Activated CD4-positive, alpha-beta T cell treated with anti-CD3 and anti-CD28 coated beads, Interleukin-2, amount 50 U/mL, for 4 hours (primary cell): ENCODE measurements around the gene GARNL3.

Source experiments
- DNase-seq, 2 experiments: peaks; one replicate each; pipeline ENCODE4 v3.0.0-alpha.2; 2020

GARNL3 gene

DNA sequence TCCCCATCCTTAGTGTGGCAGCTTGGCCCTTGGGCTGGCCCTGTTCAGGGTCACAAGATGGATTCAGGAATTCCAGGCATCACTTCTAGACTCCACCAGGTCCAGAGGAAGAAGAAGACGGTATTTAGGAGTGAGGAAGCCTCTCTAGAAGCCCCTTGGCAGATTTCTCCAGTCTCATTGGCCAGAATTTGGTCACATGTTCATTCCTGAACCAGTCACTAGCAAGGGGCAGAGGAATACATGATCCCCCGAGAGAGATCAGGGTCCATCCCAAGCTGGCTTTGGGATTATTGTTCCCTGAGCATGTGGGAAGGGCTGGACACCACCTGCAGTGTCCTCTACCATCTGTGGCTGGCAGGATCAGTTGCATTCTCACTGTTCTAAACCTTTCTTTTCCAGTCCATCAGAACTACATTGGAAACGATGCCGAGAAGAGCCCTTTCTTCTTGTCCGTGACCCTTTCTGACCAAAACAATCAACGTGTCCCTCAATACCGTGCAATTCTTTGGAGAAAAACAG, 48.5 kb downstream of the GARNL3 start:
- no peak for DNase-seq

- DNase-seq, result no peak
Observed at GRCh38 chr9:127314911-127315310, 50.3 kb downstream of the GARNL3 start.

DNA sequence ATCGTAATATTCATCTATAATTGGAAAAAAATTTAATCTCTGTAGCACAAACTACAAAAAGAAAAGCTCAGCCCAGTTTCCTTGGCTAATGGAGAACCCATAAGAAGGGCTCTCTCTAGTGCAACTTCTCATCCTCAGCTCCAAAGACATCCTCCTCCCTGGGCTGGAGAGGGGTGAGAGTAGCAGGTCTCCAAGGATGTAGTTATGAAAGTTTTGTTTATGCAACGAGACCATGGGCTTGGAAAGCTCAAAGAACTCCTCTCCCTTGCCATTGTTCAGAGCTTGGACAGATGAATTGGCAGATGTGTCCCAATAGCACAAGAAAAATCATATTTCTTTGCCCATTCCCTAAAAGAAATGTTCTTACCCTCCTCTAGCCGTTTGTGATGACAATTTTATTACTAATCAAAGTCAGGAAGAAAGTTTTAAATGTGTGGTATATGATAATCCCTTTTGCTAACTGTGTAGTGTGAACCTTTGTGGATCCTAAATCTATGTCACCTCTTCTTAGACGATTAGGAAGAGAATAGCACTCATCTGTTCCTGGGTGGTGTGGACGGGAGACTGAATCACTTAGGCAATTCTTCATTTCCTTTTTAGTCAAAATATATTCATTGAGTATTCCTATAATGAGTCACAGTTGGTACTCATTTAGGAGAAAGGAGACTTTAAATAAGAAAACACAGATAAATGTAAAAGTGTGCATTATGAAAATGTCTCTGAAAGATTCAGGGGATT, 52.2 kb downstream of the GARNL3 start:
- DNase-seq, result no peak

DNA sequence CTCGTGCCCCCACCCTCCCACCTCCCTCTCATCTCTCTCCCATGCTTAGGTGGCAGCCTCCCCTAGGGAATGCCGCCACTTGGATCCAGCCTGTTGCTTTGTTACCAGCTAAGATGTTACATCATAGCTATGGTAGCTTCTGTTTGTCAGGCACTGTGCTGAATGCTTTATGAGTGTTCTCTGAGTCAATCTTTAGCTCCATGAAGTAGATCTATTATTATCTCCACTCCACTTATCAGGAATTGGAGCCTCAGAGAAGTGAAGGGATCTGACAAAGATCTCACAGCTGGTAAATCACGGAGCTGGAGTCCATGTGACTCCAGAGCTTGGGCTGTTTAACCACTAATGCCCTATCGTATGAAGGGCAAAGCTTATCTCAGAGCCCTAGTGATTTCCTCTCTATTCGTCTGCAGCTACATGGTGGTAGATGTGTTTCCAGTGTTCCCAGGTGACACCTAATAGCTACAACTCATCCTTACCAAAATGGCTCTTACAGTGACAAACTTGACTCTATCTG, 54.1 kb downstream of the GARNL3 start:
- no peak for DNase-seq

GRCh38 chr9:127319366-127320114, 55.0 kb downstream of the GARNL3 start:
- DNase-seq, result no peak

GRCh38 chr9:127320115-127320378, 55.5 kb downstream of the GARNL3 start:
- DNase-seq, result no peak

DNA sequence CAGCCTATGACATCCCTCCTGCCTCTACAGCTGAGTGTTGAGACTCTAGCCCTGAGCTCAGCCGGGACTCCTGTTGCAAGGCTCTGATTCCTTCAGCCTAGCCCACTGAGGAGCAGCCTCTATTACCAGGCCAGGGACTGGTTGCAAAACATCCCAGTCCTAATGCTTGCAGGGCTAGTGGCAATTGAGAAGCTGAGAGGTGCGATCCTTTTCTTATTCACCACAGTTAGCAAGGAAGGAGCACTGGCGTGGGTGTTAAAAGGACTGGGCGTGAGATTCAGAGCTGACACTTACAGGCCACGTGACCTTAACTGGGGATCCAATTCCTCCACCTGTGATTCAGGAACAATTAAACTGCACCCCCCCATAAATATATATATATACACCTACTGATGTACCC, 58.8 kb downstream of the GARNL3 start:
- DNase-seq, result no peak

DNA sequence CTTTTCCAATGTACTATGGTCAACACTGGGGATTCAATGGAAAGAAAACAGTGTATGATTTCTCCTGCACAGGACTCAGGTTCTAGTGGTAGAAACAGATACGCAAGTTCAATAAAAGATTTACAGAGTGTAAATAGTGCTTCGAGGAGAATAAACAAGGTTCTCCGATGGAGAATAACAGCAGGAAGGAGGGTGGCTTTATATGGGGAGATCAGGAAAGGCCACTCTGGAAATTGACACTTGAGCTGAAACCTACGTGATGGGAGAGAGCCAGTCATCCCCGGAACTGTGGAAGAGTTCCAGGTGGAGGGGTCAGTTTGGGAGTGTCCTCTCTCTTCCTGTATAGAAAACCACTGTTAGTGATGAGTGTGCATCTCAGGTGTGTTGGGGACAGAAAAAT, 65.9 kb downstream of the GARNL3 start:
- no peak for DNase-seq

DNA sequence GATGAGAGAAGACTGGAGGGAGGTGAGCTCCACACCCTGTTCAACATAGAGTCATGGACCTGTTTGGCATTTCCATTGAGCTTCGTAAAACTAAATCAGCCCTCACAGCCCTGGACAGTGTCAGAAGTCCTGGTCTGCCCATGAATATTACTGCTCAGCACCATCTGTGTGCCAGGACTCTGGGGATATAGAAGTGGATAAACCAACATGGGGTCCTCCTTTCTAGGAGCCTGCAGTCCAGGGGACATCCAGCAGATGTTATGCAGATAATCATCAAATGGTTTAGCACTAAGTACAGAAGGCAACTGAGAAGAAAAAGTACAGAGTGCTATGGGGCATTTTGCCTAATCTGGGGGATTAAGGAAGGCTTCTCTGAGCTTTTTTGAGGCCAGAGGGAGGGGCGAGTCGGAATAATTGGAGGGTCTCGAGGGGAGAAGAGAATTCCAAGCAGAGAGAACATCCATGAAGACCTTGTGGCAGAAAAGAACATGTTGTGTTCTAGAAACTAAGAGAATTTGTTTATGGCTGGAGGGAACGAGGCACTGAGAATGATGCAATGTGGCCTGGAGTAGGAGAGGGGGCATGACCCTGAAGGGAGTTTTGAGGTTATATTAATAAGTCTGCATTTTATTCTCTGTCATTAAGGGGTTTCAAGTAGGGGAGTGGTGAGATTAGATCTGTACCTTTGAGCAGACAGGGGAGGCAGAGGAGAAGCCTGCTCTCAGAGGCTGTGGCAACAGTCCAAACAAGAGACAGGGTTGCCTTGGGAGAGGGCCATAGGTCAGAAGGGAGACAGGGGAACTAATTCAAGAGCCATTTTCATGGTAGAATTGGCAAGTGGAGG, 68.9 kb downstream of the GARNL3 start:
- no peak for DNase-seq

DNA sequence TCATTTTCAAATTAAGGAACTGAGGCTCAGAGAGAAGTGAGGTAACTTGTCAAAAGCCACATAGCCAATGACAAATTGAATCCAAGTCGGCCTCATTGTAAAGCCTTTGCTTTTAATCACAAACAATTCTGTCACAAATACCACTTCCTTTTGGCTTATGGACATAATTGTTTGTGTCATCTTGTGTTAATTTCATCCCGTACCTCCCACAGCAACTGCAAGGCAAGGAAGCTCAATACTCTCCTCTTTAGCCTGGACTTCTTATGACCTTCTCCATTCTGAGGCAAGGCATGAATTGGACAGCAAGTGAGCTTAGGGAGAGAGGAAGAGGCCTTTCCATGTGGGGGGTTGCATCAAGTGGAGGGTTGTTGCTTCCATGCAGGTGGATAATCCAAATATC, 70.2 kb downstream of the GARNL3 start:
- DNase-seq, result no peak

- no peak for DNase-seq
Observed at GRCh38 chr9:127336086-127336485, 71.5 kb downstream of the GARNL3 start.

GRCh38 chr9:127336506-127337352, 72.2 kb downstream of the GARNL3 start:
- no peak for DNase-seq

DNA sequence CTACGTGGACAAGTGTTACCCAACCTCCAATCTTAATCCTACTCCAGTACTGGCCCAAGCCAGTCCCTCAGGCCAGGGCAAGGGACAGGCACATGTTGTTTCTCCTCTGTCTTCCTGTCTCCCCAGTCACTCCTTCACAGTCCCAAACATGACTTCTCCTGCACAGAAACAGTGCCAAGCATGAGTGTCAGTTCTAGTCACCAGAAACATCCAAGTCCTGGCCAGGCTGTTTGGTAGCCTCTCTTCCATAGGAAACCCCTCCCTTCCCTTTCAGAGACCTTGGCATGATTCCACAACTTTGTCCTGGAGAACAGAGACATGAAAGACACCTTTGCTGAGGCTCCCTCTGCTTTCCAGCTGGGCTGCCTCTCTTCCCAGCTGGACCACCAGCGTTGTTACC, 76.1 kb downstream of the GARNL3 start:
- no peak for DNase-seq

DNA sequence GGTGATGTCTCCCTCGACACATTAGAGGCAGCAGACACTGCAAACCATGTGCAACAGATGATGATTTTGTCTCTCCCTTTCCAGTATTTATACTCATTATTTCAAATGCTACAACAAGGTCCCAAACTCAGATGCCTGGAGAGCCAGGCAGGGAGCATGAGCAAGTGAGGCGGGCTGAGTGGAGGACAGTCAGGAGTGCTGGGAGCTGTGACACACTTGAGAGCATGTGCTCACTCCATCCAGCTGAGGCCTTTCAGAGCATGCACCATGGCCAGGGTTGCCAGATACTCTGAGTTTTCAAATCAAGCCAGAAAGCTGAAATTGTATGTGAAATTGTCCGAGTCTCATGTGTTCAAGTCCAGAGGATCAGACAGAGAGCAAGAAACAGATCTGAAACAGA, 76.6 kb downstream of the GARNL3 start:
- DNase-seq, result no peak

DNA sequence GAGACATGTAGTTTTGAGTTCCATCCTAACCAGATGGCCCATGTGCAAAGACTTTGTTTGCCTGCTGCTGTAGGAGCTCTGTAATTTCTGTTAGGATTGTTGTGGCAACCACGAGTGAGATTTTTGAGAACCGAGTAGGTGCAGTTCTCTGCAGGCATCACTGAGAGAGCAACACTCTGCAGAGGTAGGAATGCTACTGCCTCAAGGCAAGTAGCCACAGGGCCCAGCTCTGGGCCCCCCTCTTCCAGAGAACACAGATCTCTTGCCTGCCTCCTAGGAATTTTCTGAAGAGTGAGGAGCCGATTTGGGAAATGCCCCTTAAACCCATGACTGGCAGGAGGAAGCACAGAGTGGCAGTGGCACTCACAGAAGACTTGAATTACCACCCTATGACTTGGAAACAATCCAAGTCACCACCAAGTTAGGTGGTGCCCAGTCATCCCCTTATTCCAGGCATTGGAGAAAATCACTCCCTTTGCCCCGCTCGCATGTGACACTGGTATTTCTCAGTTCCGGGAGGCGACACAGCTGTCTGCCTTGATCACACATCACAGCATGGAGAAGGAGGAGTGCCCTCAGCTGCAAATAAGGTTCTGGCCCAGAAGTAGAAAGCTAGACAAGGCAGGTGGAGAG, 79.9 kb downstream of the GARNL3 start:
- DNase-seq, result no peak

DNA sequence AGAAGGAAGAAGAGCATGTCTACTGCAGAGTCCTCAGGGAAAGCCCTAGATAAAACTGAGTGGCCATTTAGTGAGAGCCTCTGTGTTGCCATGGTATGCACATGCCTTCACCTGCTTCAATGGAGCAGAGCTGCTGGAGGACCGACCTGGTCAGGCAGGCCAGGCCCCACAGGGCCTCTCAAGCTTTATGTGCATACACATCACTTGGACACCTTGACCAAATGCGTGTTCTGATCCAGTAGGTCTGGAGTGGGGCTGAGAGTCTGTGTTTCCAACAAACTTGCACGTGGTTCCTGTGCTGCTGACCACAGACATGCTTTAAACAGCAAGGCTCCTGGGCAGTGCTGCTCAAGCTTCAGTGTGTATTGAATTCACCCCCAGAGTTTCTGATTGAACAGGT, 81.0 kb downstream of the GARNL3 start:
- DNase-seq, result no peak

DNA sequence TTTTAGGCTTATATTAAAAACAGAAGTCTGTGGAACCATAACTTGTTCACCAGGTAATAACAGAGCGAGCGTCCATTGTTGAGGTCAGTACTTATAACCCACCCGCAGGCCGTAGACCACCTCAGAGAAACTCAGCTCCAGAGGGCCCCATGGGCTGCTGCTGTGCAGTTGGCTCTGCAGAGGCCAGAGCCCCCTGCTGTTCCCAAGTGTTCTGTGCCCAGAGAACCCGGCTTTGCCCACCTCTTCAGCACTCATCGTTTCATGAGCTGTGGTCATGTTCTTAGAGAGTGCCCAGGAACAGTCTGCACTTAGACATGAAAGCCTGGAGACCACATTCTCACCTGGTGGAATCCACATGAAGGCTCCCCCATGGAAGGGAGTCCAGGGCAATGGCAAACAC, 82.0 kb downstream of the GARNL3 start:
- no peak for DNase-seq

GRCh38 chr9:127347831-127348776, 83.5 kb downstream of the GARNL3 start:
- no peak for DNase-seq

- DNase-seq, result no peak
Observed at GRCh38 chr9:127349483-127350113, 85.0 kb downstream of the GARNL3 start.
